ENCODE results near the gene NUDT21.
"Not testable (repeated sequence)": the region's sequence is repeated elsewhere in the genome, so short reads cannot be mapped to it uniquely, and the experiment has no call there.

The NUDT21 gene

GRCh38 chr16:56420613-56421012, 30.5 kb downstream of the NUDT21 start:
- DNase-seq (ENCODE audit: insufficient read length, low spot score) (no peak), FAIRE-seq (no peak)

DNA sequence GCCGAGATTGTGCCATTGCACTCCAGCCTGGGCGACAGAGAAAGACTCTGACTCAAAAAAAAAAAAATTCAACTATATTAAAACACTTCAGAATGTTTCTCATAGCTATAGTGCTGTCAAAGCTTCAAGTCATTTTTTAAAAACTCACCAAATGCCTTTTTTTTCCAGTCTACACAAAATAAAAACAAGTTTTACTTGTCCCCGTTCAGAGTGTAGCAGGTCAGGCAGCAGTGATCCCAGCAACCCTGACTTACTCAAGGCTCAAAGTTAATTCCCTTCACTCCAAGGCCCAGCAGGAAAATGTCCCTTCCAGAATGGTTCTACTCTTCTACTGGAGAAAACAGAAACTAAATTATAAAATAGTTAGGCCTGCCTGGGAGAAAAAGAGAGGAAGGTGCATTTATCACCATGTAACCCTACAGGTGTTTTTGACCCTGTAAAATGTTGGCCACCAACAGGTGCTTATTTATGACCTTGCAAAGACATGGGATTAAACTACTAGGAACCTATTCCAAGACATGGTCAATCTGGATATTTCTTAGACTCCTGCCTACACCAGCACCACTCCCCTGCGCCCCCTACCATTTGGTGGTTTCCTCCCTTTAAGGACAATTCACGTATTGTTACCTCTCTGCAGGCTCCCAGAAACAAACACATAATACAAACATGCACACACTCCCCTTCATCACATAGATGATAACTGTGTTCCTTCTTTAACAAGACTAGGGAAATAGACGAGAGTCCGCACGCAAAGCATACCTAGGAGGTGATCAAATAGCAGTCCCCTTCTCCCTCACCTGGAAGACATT, 31.2 kb downstream of the NUDT21 start:
- no peak for FAIRE-seq

DNA sequence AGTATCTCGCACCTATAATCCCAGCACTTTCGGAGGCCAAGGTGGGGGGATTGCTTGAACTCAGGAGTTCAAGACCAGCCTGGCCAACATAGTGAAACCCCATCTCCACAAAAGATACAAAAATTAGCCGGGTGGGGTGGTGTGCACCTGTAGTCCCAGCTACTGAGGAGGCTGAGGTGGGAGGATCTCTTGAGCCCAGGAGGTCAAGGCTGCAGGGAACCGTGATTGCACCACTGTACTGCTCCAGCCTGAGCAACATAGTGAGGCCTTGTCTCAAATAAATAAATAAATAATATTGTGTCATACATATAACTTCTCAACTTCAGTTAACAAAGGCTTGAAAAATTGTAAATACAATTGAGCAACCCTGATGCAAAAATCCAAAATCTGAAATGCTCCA, 34.0 kb downstream of the NUDT21 start:
- DNase-seq (ENCODE audit: insufficient read length, low spot score) (no peak), FAIRE-seq (no peak)

More for the DNA sequence above, 31.2 kb downstream of the NUDT21 start:
- no peak for DNase-seq (ENCODE audit: insufficient read length, low spot score)

DNA sequence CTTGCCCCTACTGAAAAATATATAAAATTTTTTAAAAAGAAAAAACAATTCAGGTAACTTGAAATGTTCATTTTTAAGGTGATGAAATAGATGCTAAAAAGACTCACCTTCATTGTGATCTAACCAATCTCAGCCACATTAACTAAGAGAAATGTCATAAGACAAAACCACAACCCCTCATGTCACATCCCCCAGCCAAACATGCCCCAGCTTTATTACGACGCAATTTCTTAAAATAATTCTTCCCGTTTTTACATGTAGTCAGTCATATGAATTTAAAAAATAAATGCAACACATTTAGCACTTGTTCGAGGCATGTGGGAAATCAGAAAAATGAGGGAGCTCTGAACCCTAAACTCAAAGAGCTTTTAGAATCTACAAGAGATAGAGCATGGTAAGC, 35.3 kb downstream of the NUDT21 start:
- FAIRE-seq, result no peak

DNA sequence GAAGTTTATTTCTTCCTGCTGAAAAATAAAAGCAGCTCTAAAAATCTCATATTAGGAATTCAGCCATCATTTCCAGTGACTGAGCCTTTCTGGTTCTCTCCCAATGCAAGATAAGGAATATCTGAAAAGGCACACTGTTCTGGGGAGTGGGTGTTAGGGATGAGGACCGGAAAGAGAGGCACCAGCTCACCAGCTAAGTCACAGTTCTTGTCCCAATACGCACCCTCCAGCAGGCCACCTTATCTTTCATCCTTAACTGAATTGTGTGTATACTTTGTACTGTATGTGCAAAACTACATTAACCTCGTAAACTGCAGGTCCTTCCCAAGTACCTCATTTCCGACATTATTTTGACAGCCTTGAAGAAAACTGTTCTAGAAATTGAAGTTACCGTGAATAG, 36.8 kb downstream of the NUDT21 start:
- DNase-seq (ENCODE audit: insufficient read length, low spot score), result no peak
- FAIRE-seq, result no peak

More for the DNA sequence above, 35.3 kb downstream of the NUDT21 start:
- no peak for DNase-seq (ENCODE audit: insufficient read length, low spot score)

DNA sequence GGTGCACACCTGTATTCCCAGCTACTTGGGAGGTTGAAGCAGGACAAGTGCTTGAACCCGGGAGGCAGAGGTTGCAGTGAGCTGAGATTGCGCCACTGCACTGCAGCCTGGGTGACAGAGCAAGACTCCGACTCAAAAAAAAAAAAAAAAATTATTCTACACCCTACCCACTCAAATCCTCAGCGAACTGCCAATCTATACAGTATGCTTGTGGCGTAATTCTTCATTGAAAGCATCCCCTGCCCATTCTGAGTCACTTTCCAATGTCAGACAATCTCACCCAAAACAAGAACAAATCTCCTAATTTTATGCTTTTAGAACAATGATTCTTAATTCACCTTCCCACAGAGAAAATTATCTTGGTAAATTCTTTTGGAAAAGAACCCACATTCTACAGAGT, 37.8 kb downstream of the NUDT21 start:
- FAIRE-seq, result no peak
- DNase-seq (ENCODE audit: insufficient read length, low spot score), result no peak

DNA sequence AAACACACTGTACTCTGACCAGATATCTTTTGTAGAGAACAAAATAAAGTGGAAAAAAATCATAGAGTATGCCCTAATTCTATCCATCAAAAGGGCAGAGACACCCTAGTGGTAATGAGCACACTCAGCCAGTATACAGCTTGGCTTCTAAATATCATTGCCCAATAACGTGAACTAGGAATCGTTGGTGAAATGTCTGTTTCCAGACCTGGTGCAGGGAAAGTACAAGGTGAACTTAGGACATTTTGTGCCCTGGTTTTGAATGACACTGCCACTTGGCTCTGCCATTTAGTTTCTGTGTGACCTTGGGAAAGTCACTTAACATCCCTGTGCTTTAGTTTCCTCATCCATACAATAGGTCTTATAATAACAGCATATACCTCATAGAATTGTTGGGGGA, 39.5 kb downstream of the NUDT21 start:
- no peak for DNase-seq (ENCODE audit: insufficient read length, low spot score)
- no peak for FAIRE-seq

GRCh38 chr16:56411123-56411522, 40.0 kb downstream of the NUDT21 start:
- no peak for FAIRE-seq

DNA sequence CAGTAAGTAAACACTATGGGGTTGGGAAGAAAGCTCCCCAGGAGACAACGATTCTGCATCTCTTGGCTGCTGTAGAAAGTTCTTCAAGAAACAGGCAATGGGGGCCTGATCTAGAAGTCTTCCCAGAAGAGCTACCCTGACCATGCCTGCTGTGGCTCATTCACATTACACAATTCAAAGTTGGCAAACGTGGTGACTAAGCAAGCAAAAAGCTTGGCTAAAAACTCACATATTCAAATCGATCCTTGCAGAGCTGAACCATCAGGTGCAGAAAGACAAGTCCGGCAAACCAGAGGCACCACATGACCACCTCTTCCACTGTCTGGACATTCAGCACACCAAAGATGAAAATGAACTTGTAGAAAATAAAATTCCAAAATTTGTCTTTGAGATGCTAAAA, 41.9 kb downstream of the NUDT21 start:
- DNase-seq (ENCODE audit: insufficient read length, low spot score), result no peak
- FAIRE-seq, result no peak

More at GRCh38 chr16:56411123-56411522, 40.0 kb downstream of the NUDT21 start:
- DNase-seq (ENCODE audit: insufficient read length, low spot score), result no peak

DNA sequence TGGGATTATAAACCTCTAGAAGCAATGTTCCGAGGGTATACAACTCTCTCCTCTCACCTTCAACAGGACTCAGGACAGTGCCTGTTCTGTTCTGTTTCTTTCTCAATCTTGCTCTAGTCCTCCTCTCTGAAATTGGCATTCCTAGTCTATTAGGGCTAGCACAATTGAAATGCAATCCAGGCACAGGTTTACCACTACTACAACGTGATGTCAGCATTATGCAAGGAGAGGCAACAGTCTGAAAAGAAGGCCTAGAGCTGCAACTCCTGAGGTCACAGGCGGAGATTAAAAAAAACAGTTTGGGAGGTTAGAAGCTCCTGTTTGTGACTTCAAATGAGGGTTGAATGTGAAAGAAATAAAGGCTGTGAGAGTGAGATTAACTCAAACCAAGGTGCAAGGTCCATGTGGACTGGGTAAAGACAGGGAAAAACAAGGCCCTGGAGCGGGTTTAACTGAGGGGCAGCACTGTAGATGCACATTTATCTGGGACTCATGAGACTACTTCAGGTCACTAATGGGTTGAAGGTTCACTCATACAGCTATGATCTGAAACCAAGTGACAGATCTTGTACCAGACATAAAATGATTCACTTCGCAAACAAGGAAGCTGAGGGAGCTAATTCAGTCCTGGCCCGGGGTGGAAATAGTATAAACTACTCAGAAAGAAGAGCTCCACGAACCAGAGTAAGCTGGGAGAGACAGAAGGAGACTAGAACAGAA, 42.6 kb downstream of the NUDT21 start:
- FAIRE-seq (no peak), DNase-seq (ENCODE audit: insufficient read length, low spot score) (no peak)

- DNase-seq (ENCODE audit: insufficient read length, low spot score) (no peak), FAIRE-seq (no peak)
Observed at GRCh38 chr16:56405977-56406672, 45.0 kb downstream of the NUDT21 start.

DNA sequence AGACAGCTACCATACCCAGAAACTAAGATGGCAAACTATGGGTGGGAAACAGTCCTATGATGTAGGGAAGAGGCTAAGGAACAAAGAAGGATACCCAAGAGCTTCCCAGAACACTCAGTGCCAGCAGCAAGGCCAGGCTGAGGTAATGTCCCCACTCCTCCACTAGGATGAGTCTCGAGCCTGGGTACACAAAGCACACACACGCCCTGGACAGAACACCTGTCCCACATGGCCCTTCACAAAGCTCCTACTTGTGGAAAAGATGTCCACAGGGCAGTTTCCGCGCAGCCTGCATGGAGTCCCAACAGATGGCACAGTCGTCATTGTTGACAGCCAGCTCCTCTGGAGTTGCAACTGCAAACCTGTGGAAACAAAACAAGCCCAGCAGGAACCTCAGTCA, 49.6 kb downstream of the NUDT21 start:
- no peak for DNase-seq (ENCODE audit: insufficient read length, low spot score)
- FAIRE-seq, result no peak

GRCh38 chr16:56400458-56400857, 50.7 kb downstream of the NUDT21 start:
- DNase-seq (ENCODE audit: insufficient read length, low spot score) (no peak), FAIRE-seq (no peak)

DNA sequence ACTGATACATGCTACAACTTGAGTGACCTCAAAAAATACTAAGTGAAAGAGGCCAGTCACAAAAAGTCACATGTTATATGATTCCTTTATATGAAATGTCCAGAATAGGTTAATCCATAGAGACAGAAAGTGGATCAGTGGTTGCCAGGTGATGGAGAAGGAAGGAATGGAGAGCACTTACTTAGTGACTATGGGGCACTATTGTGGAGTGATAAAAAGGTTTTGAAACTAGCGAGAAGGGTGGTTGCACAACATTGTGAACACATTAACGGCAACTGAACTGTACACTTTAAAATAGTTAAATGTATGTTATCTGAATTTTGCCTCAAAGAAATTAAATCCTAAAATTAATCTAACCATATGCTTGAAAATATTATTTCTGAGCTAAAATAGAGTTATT, 51.6 kb downstream of the NUDT21 start:
- no peak for FAIRE-seq

GRCh38 chr16:56399047-56399446, 52.1 kb downstream of the NUDT21 start:
- DNase-seq (ENCODE audit: insufficient read length, low spot score), result no peak
- FAIRE-seq, result no peak

More for the DNA sequence above, 51.6 kb downstream of the NUDT21 start:
- DNase-seq (ENCODE audit: insufficient read length, low spot score), result no peak

GRCh38 chr16:56396724-56397123, 54.4 kb downstream of the NUDT21 start:
- not testable (repeated sequence) for FAIRE-seq; DNase-seq (ENCODE audit: insufficient read length, low spot score)

- FAIRE-seq (no peak), DNase-seq (ENCODE audit: insufficient read length, low spot score) (no peak)
Observed at GRCh38 chr16:56389554-56389953, 61.6 kb downstream of the NUDT21 start.

GRCh38 chr16:56388209-56388608, 62.9 kb downstream of the NUDT21 start:
- FAIRE-seq (no peak), DNase-seq (ENCODE audit: insufficient read length, low spot score) (no peak)

DNA sequence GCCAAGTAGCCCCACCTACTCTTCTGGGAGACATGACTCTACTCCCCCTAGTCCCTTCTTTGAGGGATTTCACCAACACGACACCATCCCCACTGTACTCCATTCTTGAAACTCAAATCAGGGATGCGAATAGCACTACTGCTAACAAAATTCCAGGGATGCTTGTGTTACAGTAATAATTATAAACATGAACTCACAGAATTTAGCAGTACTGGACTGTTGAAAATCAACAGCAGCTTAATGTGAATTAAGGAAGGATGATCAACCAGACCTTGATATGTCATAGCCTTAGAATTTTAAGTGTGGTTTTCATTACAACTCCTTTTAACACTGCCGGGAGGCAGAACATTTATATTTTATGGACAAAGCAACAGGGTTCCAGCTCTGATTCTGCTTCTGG, 63.7 kb downstream of the NUDT21 start:
- FAIRE-seq (no peak), DNase-seq (ENCODE audit: insufficient read length, low spot score) (no peak)

- DNase-seq (ENCODE audit: insufficient read length, low spot score) (no peak), FAIRE-seq (no peak)
Observed at GRCh38 chr16:56384074-56384721, 66.9 kb downstream of the NUDT21 start.

DNA sequence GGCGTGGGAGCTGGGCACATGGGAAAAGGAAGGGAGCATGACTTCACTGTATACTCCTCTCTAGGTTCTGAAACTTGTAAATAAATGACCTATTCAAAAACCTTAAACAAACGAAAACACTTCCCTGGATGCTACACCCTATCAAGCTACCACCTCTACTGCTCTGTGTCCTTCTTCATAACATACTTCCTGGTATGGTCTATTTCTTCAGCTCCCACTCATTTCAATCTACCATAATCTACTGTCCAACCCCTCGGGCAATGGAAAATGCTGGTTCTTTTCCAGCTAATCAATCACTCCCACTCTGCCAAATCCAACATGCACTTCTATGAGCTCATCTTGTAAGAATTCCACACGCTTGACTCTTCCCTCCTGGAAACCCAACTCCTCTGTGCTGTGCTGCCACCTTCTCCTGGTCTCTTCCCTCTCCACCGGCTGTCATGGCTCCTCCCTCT, 68.2 kb downstream of the NUDT21 start:
- DNase-seq (ENCODE audit: insufficient read length, low spot score) (no peak), FAIRE-seq (no peak)
